Astrocyte (in vitro differentiated cells and primary cell): ENCODE data around the gene ST6GALNAC1.

Source experiments
- CTCF ChIP-seq: IDR thresholded peaks from 2 replicates; pipeline ENCODE4 v1.5.1; 2011; ENCODE audit warnings: low read depth, mild to moderate bottlenecking, inconsistent platforms, low read length, moderate library complexity; ENCODE audit not compliant: insufficient read depth
- EZH2 ChIP-seq: IDR thresholded peaks from 2 replicates; pipeline ENCODE4 v1.6.1; 2012; ENCODE audit warnings: mild to moderate bottlenecking, low read length, inconsistent platforms; ENCODE audit not compliant: insufficient read depth

DNA sequence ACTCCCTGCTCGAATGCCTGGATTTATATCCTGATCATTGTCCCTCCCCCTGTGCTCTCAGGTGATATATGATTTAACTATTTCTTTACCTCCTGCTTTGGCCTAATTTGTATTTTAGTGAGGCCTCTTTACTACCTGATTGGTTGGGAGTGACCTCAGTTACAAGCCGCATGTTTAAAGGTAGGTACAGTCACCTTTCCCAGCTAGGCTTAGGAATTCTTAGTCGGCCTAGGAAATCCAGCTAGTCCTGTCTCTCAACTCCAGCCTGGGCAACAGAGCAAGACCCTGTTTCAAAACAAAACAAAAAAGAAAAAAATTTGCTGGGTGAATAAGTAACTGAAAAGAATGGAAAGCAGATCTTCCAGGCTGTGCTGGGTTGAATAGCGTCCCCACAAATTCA, 31.1 kb downstream of the ST6GALNAC1 start:
- TF ChIP-seq EZH2 (no peak), CTCF (no peak)
